Activated CD4-positive, alpha-beta T cell treated with anti-CD3 and anti-CD28 coated beads, Interleukin-2, Interleukin-6, amounts not matched to agents 100 ng/mL and 50 ng/mL, durations not matched to agents 16 hours and 8 hours (primary cell): ENCODE measurements around the gene TSPEAR.
"Not testable (repeated sequence)": the region's sequence is repeated elsewhere in the genome, so short reads cannot be mapped to it uniquely, and the experiment has no call there.

Experiments
- DNase-seq: peaks from one replicate; pipeline ENCODE4 v3.0.0-alpha.2; 2020

Gene TSPEAR

GRCh38 chr21:44649521-44650100 lies 61.8 kb downstream of the TSPEAR start:
- no peak for DNase-seq

GRCh38 chr21:44648557-44649311 lies 62.6 kb downstream of the TSPEAR start:
- no peak for DNase-seq

- no peak for DNase-seq
These were observed 64.2 kb downstream of the TSPEAR start for GRCh38 chr21:44647222-44647552.

- DNase-seq, result not testable (repeated sequence)
These were observed 64.8 kb downstream of the TSPEAR start, which contains the start of gene KRTAP10-11 for GRCh38 chr21:44646366-44647221. Gene KRTAP10-11 (plus strand): TSS chr21:44646414. CDS start chr21:44646459, 45 bp downstream.

- DNase-seq, result no peak
These were observed 66.5 kb downstream of the TSPEAR start for GRCh38 chr21:44644878-44645277.

- no peak for DNase-seq
These were observed 67.5 kb downstream of the TSPEAR start for GRCh38 chr21:44643741-44644310.

GRCh38 chr21:44640761-44641160 lies 70.6 kb downstream of the TSPEAR start:
- no peak for DNase-seq

GRCh38 chr21:44639331-44639655 lies 72.1 kb downstream of the TSPEAR start:
- DNase-seq, result no peak

GRCh38 chr21:44638506-44639330 lies 72.7 kb downstream of the TSPEAR start:
- not testable (repeated sequence) for DNase-seq

- not testable (repeated sequence) for DNase-seq
These were observed 73.5 kb downstream of the TSPEAR start for GRCh38 chr21:44637851-44638348.

GRCh38 chr21:44637018-44637850 lies 74.1 kb downstream of the TSPEAR start, which contains the start of gene KRTAP10-10:
Gene KRTAP10-10 (plus strand): TSS chr21:44637356. CDS start chr21:44637418, 62 bp downstream.
- DNase-seq, result no peak

- DNase-seq, result no peak
These were observed 75.0 kb downstream of the TSPEAR start for GRCh38 chr21:44636209-44637017.

GRCh38 chr21:44632067-44632466 lies 79.3 kb downstream of the TSPEAR start:
- DNase-seq, result no peak

GRCh38 chr21:44630440-44630839 lies 80.9 kb downstream of the TSPEAR start:
- no peak for DNase-seq

GRCh38 chr21:44628707-44629391 lies 82.5 kb downstream of the TSPEAR start:
- no peak for DNase-seq

- DNase-seq, result not testable (repeated sequence)
These were observed 83.5 kb downstream of the TSPEAR start for GRCh38 chr21:44627831-44628233.

- DNase-seq, result not testable (repeated sequence)
These were observed 84.1 kb downstream of the TSPEAR start for GRCh38 chr21:44627181-44627822.

- no peak for DNase-seq
These were observed 84.7 kb downstream of the TSPEAR start, which contains the start of gene KRTAP10-9 for GRCh38 chr21:44626673-44627143. Gene KRTAP10-9 (plus strand): TSS chr21:44627093. CDS start chr21:44627172, 79 bp downstream.

- DNase-seq, result no peak
These were observed 85.1 kb downstream of the TSPEAR start for GRCh38 chr21:44626262-44626661.
